Measurements from ENCODE around the gene HECW1.
"Not testable (repeated sequence)": the region's sequence is repeated elsewhere in the genome, so short reads cannot be mapped to it uniquely, and the experiment has no call there.

HECW1 gene

DNA sequence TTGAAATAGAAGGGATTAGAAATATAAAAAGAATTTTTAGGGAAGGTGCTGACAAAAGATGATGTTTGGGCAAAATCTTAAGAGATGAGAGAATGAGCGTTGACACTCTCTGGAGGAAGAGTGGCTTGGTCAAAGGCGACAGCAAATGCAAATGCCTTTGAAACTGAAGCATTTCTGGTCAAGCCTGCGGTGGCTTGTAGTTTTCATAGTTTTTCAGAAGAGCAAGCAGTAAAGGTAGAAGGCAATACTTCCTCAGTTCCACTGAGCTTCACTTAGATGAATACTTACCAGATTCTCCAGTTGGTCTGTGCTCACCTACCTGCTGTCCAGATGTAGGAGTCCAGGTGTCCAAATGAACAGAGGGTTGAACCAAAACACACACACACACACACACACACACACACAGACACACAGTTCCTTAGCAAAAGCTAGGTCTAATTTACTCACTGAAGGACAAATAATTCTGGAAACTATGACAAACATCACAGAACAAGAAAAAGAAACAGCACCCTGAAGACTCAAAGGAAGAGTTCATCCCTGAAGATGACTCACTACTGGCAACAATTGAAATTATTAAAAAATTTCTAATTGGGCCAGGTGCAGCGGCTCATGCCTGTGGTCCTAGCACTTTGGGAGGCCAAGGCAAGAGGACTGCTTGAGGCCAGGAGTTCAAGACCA lies 458.4 kb downstream of the HECW1 start:
- no peaks in the 10 kb centered on the region for H3K9me3 ChIP-seq (ENCODE audit: severe bottlenecking)
- no peak overlapping the region for H3K27ac ChIP-seq
- H3K36me3 ChIP-seq: no peaks in the 10 kb centered on the region
- TF ChIP-seq, protein P1, sequence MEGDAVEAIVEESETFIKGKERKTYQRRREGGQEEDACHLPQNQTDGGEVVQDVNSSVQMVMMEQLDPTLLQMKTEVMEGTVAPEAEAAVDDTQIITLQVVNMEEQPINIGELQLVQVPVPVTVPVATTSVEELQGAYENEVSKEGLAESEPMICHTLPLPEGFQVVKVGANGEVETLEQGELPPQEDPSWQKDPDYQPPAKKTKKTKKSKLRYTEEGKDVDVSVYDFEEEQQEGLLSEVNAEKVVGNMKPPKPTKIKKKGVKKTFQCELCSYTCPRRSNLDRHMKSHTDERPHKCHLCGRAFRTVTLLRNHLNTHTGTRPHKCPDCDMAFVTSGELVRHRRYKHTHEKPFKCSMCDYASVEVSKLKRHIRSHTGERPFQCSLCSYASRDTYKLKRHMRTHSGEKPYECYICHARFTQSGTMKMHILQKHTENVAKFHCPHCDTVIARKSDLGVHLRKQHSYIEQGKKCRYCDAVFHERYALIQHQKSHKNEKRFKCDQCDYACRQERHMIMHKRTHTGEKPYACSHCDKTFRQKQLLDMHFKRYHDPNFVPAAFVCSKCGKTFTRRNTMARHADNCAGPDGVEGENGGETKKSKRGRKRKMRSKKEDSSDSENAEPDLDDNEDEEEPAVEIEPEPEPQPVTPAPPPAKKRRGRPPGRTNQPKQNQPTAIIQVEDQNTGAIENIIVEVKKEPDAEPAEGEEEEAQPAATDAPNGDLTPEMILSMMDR (IDR thresholded peaks at IDR 0.05; ENCODE audit: low read depth, low read length): no peak
- no peaks in the 10 kb centered on the region for H3K27me3 ChIP-seq (ENCODE audit: insufficient read depth, low read depth, severe bottlenecking)
- DNase-seq: no peak
- no peak overlapping the region for H3K4me3 ChIP-seq (ENCODE audit: low read depth, low read length)

DNA sequence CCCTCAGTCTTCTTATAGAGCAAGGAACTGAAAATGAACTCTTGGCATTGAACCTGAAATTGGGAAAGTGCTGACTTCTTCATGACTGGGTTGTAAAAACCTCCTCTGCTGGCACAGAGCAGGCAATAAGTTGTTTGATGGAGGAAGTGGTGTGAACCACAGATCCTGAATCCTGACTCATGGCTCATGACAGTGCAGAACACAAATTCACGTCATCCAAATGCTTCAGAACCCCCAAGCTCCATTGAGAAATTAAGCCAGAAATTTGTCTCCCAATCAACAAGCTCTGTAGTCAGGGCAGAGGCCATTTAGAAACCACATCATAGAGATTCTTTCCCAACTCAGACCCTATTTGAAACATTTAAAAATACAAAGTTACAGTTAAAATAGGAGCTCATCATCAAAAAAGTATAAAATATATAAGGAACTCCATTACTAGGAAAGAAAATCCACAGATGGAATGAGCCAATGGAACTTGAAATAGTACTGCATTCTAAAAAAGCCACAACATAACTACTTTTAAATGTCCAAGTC lies 460.1 kb downstream of the HECW1 start:
- Histone ChIP-seq H3K4me3 (ENCODE audit: low read depth, low read length) (no peak overlapping the region), H3K36me3 (no peaks in the 10 kb centered on the region), H3K27ac (no peak overlapping the region), H3K27me3 (ENCODE audit: insufficient read depth, low read depth, severe bottlenecking) (no peaks in the 10 kb centered on the region), H3K9me3 (ENCODE audit: severe bottlenecking) (no peaks in the 10 kb centered on the region)
- TF ChIP-seq, protein P1 (IDR thresholded peaks at IDR 0.05; ENCODE audit: low read depth, low read length): no peak
- no peak for DNase-seq

DNA sequence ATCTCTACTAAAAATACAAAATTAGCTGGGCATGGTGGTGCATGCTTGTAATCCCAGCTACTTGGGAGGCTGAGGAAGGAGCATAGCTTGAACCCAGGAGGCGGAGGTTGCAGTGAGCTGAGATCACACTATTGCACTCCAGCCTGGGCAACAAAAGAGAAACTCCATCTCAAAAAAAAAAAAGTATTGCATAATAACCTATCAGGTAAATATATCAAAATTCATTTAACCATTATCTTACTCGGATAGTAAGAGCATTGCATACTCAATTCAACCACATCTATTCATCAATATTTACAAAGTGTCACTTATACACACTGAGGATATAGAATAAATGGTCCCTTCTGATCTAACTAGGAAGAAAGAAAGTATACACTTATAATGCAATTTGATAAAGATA lies 461.4 kb downstream of the HECW1 start:
- not testable (repeated sequence) for H3K9me3 ChIP-seq (ENCODE audit: severe bottlenecking); H3K4me3 ChIP-seq (ENCODE audit: low read depth, low read length); H3K27me3 ChIP-seq (ENCODE audit: insufficient read depth, low read depth, severe bottlenecking); H3K36me3 ChIP-seq; H3K27ac ChIP-seq; DNase-seq

DNA sequence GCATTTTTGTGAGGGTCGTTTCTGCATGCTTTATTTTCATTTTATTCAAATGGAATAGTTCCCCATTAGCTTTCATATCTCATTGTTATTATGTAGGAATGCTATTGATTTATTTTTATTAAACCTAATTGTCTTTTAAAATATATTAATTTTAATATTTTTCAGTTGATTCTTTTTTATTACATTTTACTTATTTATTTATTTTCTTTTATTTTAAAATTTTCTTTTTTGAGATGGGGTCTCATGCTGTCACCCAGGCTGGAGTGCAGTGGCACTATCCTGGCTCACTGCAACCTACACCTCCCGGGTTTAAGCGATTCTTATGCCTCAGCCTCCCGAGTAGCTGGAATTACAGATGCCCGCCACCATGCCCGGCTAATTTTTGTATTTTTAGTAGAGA lies 463.1 kb downstream of the HECW1 start:
- DNase-seq: no peak
- Histone ChIP-seq H3K36me3 (no peaks in the 10 kb centered on the region), H3K27me3 (ENCODE audit: insufficient read depth, low read depth, severe bottlenecking) (no peaks in the 10 kb centered on the region), H3K27ac (no peak overlapping the region), H3K4me3 (ENCODE audit: low read depth, low read length) (no peak overlapping the region), H3K9me3 (ENCODE audit: severe bottlenecking) (no peaks in the 10 kb centered on the region)
- TF ChIP-seq, protein P1 (IDR thresholded peaks at IDR 0.05; ENCODE audit: low read depth, low read length): no peak

DNA sequence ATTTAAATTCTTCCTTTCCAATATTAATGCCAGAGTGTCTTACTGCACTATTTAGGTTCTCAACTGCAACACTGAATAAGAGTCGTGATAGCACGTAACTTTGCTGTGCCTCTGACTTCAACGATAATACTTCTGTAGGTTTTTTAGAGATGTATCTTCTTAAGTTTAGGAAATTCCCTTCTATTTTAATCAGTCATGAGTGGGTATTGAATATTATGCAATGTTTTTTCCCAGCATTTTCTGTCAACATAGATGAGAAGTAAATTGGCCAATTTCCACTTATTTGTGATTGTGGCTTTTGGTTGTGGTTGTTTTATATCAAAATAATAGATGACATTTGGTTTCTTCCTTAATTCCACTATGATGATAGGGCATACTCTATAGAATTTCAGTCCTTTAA lies 463.8 kb downstream of the HECW1 start:
- H3K9me3 ChIP-seq (ENCODE audit: severe bottlenecking): no peaks in the 10 kb centered on the region
- no peak for DNase-seq
- H3K27ac ChIP-seq: no peak overlapping the region
- no peak overlapping the region for H3K4me3 ChIP-seq (ENCODE audit: low read depth, low read length)
- H3K27me3 ChIP-seq (ENCODE audit: insufficient read depth, low read depth, severe bottlenecking): no peaks in the 10 kb centered on the region
- TF ChIP-seq, protein P1 (IDR thresholded peaks at IDR 0.05; ENCODE audit: low read depth, low read length): no peak
- H3K36me3 ChIP-seq: no peaks in the 10 kb centered on the region

DNA sequence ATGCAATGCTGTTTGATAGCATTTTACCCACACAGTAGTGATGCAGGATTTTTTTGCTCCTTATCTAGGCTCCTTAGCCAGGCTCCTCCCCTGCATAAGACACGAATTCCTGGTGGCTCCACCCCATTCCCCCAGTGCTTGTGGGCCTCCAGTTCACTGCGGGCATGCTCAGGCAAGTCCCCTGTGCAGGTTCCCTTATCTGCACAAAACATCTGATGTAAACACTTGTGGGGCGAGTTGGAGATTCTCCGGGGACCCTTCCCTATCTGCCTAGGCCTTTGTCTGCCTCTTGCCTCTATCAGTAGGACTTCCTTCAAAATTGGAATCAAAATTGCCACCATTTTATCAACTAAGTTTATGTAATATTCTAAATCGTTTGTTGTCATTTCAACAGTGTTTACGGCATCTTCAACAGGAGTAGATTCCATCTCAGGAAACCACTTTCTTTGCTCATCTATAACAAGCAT lies 465.1 kb downstream of the HECW1 start:
- TF ChIP-seq, protein P1 (IDR thresholded peaks at IDR 0.05; ENCODE audit: low read depth, low read length): no peak
- H3K9me3 ChIP-seq (ENCODE audit: severe bottlenecking): no peaks in the 10 kb centered on the region
- no peaks in the 10 kb centered on the region for H3K36me3 ChIP-seq
- H3K4me3 ChIP-seq (ENCODE audit: low read depth, low read length): no peak overlapping the region
- DNase-seq: peak; percentile 27
- H3K27ac ChIP-seq: peak overlapping the region; percentile 2; the same call in 1 of the 2 replicates
- no peaks in the 10 kb centered on the region for H3K27me3 ChIP-seq (ENCODE audit: insufficient read depth, low read depth, severe bottlenecking)
